Vagina (tissue), 2 donors: ENCODE results near the gene RPS8. TPM values are rescaled to one million over a fixed set of nuclear protein-coding genes. Genes with fewer than 3 reads are reported as not detected.
"Not testable (repeated sequence)": the region's sequence is repeated elsewhere in the genome, so short reads cannot be mapped to it uniquely, and the experiment has no call there.

ENCODE experiments used
- DNase-seq, 2 donors: peaks; one replicate each; pipeline ENCODE4 v3.0.0-alpha.2; 2017; ENCODE audit errors: extremely low spot score in 2 of 2
- H3K27ac ChIP-seq: fragments of 200-600 bp; sonication (generic); one replicate; pipeline ENCODE4 v1.5.1; 2019
- H3K27me3 ChIP-seq: fragments of 200-600 bp; sonication (generic); one replicate; pipeline ENCODE4 v1.5.1; 2019
- H3K36me3 ChIP-seq, 2 donors: fragments of 200-600 bp; sonication (generic); one replicate each; pipeline ENCODE4 v1.5.1; 2017 to 2019
- H3K4me1 ChIP-seq: fragments of 200-600 bp; sonication (generic); one replicate; pipeline ENCODE4 v1.5.1; 2019
- H3K4me3 ChIP-seq, 2 donors: fragments of 200-600 bp; sonication (generic); 1 replicate in 1 of 2; 2 replicates in 1 of 2; pipeline ENCODE4 v1.5.1; 2016 to 2019
- H3K9me3 ChIP-seq: fragments of 200-600 bp; sonication (generic); one replicate; pipeline ENCODE4 v1.5.1; 2019
- POLR2A ChIP-seq, 2 donors: fragments of 450-650 bp; IDR thresholded peaks; one replicate each; pipeline ENCODE4 v1.6.1; 2017; ENCODE audit warnings: antibody characterized with exemption in 2 of 2, mild to moderate bottlenecking in 2 of 2, moderate library complexity in 2 of 2
- POLR2AphosphoS5 ChIP-seq, 2 donors: sonication (generic); formaldehyde crosslinking; IDR thresholded peaks; one replicate each; pipeline ENCODE4 v1.9.0; 2017; ENCODE audit warnings: antibody characterized with exemption in 2 of 2, mild to moderate bottlenecking in 2 of 2, low read depth in 1 of 2; ENCODE audit not compliant: insufficient read depth in 1 of 2
- intact Hi-C: fragments of 100-400 bp; cut with DNase I; formaldehyde crosslinking; loops from one replicate; pipeline ENCODE4 v1.15.1; 2023
- small RNA-seq: library from RNA; depleted of rRNA; stranded (forward); fragments of <200 nt; gene quantifications from one replicate; pipeline ENCODE3, GENCODE V24; 2016
- total RNA-seq: library from RNA; depleted of rRNA; stranded (reverse); fragments of >200 nt; gene quantifications from one replicate; pipeline ENCODE4 v1.2.3, GENCODE V29; 2016
- TF ChIP-seq, protein P1 (sequence below), 3 experiments: fragments of 450-650 bp in 2 of 3; fragments of 200-600 bp in 1 of 3; sonication (generic) in 1 of 3; IDR thresholded peaks; one replicate each; pipeline ENCODE4 v1.5.1; 2017 to 2019; ENCODE audit warnings: antibody characterized with exemption in 3 of 3, mild to moderate bottlenecking in 2 of 3, moderate library complexity in 2 of 3

Gene RPS8
- total RNA-seq, 1 donor from 2014 or later = 2,511 TPM

DNA sequence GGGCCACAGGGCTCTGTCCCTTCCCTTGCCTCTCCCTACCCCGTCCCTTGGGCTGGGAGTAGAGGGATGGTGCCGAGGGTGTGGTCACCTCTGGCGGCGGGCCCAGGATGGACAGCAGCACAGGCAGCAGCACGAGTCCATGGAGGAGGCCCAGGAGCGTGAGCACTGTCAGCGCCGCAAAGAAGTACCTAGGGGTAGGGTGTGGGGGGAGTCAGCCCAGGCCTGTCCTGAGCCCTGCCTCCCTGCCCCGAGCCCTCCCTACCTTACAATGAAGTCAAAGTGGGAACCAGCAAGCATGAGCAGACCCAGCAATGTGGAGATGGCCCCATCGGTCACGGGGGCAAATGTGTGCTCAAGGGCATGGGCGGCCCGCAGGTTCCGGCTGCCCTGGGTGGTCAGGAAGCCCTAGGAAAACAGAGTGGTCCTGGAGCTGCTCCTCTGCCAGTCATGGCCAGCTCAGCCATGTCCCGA lies 47.7 kb downstream of the RPS8 start:
- no peaks in the 10 kb centered on the region for H3K36me3 ChIP-seq
- H3K27ac ChIP-seq = no peak overlapping the region
- intact Hi-C loops = loop anchor here (10.0 kb wide), 1 partner anchor 482 kb away; no protein-coding TSS in a partner anchor
- H3K4me1 ChIP-seq = peaks cover 39% of the 10 kb centered on the region
- no peak for TF ChIP-seq POLR2AphosphoS5 (IDR thresholded peaks at IDR 0.05; ENCODE audit: insufficient read depth in 1 of 2, low read depth in 1 of 2)
- TF ChIP-seq, protein P1, sequence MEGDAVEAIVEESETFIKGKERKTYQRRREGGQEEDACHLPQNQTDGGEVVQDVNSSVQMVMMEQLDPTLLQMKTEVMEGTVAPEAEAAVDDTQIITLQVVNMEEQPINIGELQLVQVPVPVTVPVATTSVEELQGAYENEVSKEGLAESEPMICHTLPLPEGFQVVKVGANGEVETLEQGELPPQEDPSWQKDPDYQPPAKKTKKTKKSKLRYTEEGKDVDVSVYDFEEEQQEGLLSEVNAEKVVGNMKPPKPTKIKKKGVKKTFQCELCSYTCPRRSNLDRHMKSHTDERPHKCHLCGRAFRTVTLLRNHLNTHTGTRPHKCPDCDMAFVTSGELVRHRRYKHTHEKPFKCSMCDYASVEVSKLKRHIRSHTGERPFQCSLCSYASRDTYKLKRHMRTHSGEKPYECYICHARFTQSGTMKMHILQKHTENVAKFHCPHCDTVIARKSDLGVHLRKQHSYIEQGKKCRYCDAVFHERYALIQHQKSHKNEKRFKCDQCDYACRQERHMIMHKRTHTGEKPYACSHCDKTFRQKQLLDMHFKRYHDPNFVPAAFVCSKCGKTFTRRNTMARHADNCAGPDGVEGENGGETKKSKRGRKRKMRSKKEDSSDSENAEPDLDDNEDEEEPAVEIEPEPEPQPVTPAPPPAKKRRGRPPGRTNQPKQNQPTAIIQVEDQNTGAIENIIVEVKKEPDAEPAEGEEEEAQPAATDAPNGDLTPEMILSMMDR (IDR thresholded peaks at IDR 0.05) = no peak
- TF ChIP-seq POLR2A (IDR thresholded peaks at IDR 0.05) = no peak
- H3K9me3 ChIP-seq = no peaks in the 10 kb centered on the region
- no peak overlapping the region for H3K4me3 ChIP-seq
- no peaks in the 10 kb centered on the region for H3K27me3 ChIP-seq
- no peak for DNase-seq

DNA sequence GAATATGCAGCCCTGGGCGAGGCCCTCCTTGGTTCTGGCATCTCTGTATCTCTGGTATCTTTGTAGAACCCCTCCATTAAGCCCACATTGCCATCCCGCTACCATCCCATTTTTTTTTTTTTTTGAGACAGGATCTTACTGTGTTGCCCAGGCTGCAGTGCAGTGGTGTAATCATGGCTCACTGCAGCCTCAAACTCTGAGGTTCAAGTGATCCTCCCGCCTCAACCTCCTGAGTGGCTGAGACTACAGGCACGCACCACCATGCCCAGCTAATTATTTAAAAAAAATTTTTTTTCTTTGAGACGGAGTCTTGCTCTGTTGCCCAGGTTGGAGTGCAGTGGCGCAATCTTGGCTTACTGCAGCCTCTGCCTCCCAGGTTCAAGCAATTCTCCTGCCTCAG lies 49.1 kb downstream of the RPS8 start:
- H3K27me3 ChIP-seq, DNase-seq, H3K27ac ChIP-seq, H3K36me3 ChIP-seq, H3K9me3 ChIP-seq, H3K4me3 ChIP-seq: not testable (repeated sequence)
- intact Hi-C loops = loop anchor here (10.0 kb wide), 1 partner anchor 480 kb away; no protein-coding TSS in a partner anchor
- peaks cover 31% of the 10 kb centered on the region for H3K4me1 ChIP-seq

DNA sequence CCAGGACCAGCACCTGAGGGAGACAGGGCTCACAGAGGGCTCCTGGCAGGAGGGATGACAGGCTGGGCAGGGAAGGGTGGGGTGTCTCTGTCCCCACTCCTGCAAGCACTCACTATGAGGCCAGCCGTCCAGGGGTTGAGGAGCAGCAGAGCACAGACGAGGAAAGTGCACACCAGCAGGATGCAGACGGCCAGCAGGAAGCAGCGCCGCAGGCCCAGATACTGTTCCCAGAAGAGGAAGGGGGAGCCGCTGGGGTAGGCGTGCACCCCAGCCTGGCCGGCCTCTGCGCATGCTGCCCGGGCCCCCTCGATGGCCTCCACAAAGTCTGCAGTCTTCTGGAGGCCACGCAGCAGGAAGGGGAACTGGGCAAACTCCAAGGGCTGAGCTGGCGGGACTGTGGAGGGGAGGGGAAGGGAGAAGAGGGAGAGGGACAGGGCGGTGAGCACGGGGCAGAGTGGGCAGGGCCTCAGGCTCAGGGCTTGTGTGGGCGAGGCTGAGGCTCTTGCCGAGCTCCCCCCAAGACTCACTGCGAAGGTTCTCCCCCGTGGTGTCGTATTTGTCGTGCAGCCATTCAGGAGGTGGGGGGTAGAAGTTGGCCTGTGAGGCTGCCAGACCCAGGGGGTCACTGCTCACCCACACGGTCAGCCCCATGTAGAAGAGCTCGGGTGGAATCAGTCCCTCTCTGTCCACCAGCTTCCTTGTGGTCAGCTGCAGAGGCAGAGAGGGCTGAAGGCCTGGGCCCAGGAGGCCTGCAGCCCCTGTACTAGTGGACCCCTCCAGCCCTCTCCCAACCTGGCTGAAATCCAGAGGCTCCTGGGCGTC lies 51.2 kb downstream of the RPS8 start:
- DNase-seq = no peak
- H3K4me1 ChIP-seq = peaks cover 16% of the 10 kb centered on the region
- peak overlapping the region; percentile 74 for H3K27ac ChIP-seq
- H3K4me3 ChIP-seq = peak overlapping the region in 1 of 2 donors; percentile 15
- H3K36me3 ChIP-seq = no peaks in the 10 kb centered on the region
- H3K27me3 ChIP-seq = no peaks in the 10 kb centered on the region
- TF ChIP-seq POLR2AphosphoS5 (IDR thresholded peaks at IDR 0.05; ENCODE audit: insufficient read depth in 1 of 2, low read depth in 1 of 2) (peak in 1 of 2 donors; percentile 64), POLR2A (IDR thresholded peaks at IDR 0.05) (no peak)
- intact Hi-C loops = loop anchor here (10.0 kb wide), 1 partner anchor 478 kb away; no protein-coding TSS in a partner anchor
- H3K9me3 ChIP-seq = no peaks in the 10 kb centered on the region

DNA sequence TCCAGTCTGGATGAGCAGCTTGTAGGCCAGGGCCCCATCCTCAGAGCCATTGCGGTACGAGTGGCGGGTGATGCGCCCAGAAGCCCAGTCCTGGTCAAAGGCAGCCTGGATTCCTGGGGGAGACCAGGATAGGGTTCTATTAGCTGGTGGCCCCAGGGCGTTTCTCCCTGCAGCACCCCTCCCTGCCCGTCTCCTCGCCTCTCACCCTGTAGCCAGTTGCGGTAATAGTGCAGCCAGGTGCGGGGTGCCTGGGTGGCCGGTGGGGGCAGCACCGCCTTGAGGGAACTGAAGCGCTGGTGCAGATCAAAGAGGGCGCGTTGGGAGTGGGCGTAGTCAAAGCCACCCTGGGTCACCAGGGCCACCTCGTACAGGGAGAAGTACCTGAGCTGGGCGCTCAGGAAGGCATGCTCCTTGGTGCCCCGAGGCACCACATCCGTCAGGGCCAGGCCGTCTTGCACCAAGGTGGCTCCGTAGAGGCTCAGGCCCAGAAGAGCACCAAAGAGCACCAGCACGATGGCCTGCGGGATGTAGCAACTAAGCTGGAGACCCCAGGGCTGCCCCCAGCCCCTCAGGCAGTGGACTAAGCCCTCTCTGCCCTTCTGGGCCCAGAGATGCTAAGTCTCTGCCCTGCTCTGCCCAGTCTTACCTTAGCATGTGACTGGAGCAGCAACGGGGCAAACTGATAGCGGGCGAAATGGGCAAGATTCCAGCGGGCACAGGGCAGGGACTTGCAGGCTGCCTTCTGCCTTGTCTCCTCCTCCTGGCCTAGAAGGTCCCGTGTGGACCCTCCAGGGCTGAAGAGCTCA lies 52.1 kb downstream of the RPS8 start:
- Histone ChIP-seq H3K36me3 (no peaks in the 10 kb centered on the region), H3K27ac (peak overlapping the region; percentile 74), H3K27me3 (no peaks in the 10 kb centered on the region), H3K4me1 (peaks cover 16% of the 10 kb centered on the region), H3K9me3 (no peaks in the 10 kb centered on the region), H3K4me3 (no peak overlapping the region)
- DNase-seq = no peak
- intact Hi-C loops = loop anchor here (10.0 kb wide), 1 partner anchor 477 kb away; no protein-coding TSS in a partner anchor
- no peak for TF ChIP-seq POLR2AphosphoS5 (IDR thresholded peaks at IDR 0.05; ENCODE audit: insufficient read depth in 1 of 2, low read depth in 1 of 2)
- TF ChIP-seq, protein P1 (IDR thresholded peaks at IDR 0.05) = no peak
- TF ChIP-seq POLR2A (IDR thresholded peaks at IDR 0.05) = no peak

DNA sequence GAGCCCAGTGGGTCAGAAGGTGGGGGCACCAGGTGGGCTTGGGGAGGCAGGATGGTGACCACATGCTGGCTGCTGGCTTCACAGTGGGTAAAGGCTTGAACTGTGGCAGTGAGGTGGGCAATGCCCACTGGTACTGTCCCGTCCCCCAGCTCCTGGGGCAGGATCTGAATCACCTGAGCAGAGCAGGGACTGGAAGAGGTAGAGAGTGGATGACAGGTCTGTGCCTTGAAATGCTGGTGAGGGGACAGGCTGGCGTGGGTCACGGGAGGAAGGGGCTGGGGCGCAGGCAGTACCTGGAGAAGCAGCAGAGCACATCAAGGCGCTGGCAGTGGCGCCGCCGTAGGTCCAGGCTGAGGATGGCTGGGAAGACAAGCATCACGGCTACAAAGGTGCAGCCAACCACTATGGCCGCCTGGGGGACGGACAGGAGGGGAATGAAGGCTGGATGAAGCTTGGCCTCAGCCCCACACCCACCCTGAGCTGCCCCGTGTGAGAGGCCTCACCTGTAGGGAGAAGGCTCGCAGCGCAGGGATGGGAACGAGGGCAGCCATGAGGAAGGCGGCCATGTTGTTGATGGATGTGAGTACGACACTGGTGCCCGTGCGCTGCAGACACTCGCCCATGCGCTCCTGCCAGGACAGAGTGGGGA lies 52.8 kb downstream of the RPS8 start:
- no peaks in the 10 kb centered on the region for H3K36me3 ChIP-seq
- H3K27ac ChIP-seq = no peak overlapping the region

More for the DNA sequence above, 52.8 kb downstream of the RPS8 start:
- Histone ChIP-seq H3K9me3 (no peaks in the 10 kb centered on the region), H3K27me3 (no peaks in the 10 kb centered on the region), H3K4me1 (peaks cover 16% of the 10 kb centered on the region), H3K4me3 (no peak overlapping the region)
- DNase-seq = no peak
- TF ChIP-seq POLR2A (IDR thresholded peaks at IDR 0.05) (no peak), POLR2AphosphoS5 (IDR thresholded peaks at IDR 0.05; ENCODE audit: insufficient read depth in 1 of 2, low read depth in 1 of 2) (no peak)
- TF ChIP-seq, protein P1 (IDR thresholded peaks at IDR 0.05) = no peak
- intact Hi-C loops = loop anchor here (10.0 kb wide), 1 partner anchor 477 kb away; no protein-coding TSS in a partner anchor

Small RNA genes within 50 kb of the gene (small RNA-seq; reads per million reads assigned to genes)
- gene RNU5D-1 = 1.2 reads per million, percentile 31 among the genes with 10 or more reads in this experiment
- gene SNORD38A = 575 reads per million, percentile 98 among the genes with 10 or more reads in this experiment
- not detected for gene SNORD38B
- gene SNORD46 = 1,384 reads per million, percentile 99 among the genes with 10 or more reads in this experiment
- gene SNORD55 = not detected

Other genes starting within 250 kb of the RPS8 start
- gene TMEM53, start 101.1 kb upstream of the RPS8 start, total RNA-seq = 7.9 TPM
- gene ARMH1, start 100.8 kb upstream of the RPS8 start, total RNA-seq = not detected
- gene RNU5D-1, start 44.4 kb upstream of the RPS8 start, total RNA-seq = not detected
- 3.4 TPM for gene KIF2C, start 35.7 kb upstream of the RPS8 start, total RNA-seq
- not detected for gene BEST4, start 12.6 kb downstream of the RPS8 start, total RNA-seq
- gene PLK3, start 24.8 kb downstream of the RPS8 start, total RNA-seq = 77.6 TPM
- gene DYNLT4, start 31.8 kb downstream of the RPS8 start, total RNA-seq = not detected
- 7.9 TPM for gene BTBD19, start 33.0 kb downstream of the RPS8 start, total RNA-seq
- gene PTCH2, start 67.7 kb downstream of the RPS8 start, total RNA-seq = 0.98 TPM
- 25.0 TPM for gene EIF2B3, start 211.1 kb downstream of the RPS8 start, total RNA-seq
- gene HECTD3, start 235.8 kb downstream of the RPS8 start, total RNA-seq = 29.7 TPM
- 65.6 TPM for gene UROD, start 236.7 kb downstream of the RPS8 start, total RNA-seq